HG03432 (cell line): ENCODE data around the gene DLAT.
"Not testable (repeated sequence)": the region's sequence is repeated elsewhere in the genome, so short reads cannot be mapped to it uniquely, and the experiment has no call there.

Experiments
- ATAC-seq: cut with Tn5 transposase; IDR thresholded peaks from one replicate; pipeline ENCODE4 v1.9.1; 2021; ENCODE audit warnings: mild to moderate bottlenecking, moderate library complexity; ENCODE audit not compliant: unreplicated experiment

DLAT gene

DNA sequence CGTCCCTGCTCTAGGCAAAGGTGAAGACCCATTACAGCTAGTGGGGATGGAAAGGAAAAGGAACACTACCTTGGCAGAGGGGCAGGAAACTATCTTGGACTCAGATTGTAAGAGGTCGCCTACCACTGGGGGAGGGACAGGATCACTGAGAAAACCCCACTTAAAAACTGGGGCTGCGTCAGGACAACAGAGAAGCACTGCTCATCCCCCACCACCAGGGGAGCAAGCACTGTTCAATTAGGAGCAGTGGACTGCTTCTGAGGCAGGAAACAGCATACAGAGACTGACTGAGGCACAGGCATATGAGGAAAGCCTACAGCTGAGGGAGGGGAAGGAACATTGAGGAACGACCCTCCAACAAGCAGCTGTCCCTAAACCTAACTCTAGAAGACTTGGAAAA lies 20.8 kb upstream of the DLAT start:
- ATAC-seq = peak; percentile 90

DNA sequence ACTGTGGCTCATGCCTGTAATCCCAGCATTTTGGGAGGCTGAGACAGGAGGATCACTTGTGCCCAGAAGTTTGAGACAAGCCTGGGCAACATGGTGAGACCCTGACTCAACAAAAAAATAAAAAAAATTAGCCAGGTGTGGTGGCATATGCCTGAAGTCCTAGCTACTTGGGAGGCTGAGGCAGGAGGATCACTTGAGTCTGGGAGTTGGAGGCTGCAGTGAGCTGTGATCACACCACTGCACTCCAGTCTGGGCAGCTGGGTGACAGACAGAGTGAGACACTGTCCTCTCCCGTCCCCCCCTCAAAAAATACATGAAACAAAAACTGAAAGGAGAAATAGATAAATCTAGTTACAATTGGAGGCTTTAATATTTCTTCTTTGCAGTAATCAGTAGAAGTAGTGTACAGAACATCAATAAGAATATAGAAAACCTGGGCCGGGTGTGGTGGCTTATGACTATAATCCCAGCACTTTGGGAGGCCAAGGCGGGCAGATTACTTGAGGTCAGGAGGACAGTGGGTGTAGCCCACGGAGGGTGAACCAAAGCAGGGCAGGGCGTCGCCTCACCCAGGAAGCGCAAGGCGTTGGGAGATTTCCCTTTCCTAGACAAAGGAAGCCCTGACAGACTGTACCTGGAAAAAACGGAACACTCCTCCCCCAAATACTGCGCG lies 19.6 kb upstream of the DLAT start:
- no peak for ATAC-seq

DNA sequence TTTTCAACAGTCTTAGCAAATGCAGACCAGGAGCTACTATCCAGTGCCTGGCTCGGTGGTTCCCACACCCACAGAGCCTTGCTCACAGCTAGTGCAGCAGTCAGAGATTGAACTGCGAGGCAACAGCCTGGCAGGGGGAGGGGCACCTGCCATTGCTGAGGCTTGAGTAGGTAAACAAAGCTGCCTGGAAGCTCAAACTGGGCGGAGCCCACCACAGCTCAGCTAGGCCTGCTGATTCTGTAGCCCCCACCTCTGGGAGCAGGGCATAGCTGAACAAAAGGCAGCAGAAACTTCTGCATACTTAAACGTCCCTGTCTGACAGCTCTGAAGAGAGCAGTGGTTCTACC lies 19.1 kb upstream of the DLAT start:
- ATAC-seq = not testable (repeated sequence)

DNA sequence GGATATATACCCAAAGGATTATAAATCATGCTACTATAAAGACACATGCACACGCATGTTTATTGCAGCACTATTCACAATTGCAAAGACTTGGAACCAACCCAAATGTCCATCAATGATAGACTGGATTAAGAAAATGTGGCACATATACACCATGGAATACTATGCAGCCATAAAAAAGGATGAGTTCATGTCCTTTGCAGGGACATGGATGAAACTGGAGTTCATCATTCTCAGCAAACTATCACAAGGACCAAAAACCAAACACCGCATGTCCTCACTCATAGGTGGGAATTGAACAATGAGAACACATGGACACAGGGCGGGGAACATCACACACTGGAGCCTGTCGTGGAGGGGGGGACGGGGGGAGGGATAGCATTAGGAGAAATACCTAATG lies 13.8 kb upstream of the DLAT start:
- ATAC-seq = not testable (repeated sequence)

DNA sequence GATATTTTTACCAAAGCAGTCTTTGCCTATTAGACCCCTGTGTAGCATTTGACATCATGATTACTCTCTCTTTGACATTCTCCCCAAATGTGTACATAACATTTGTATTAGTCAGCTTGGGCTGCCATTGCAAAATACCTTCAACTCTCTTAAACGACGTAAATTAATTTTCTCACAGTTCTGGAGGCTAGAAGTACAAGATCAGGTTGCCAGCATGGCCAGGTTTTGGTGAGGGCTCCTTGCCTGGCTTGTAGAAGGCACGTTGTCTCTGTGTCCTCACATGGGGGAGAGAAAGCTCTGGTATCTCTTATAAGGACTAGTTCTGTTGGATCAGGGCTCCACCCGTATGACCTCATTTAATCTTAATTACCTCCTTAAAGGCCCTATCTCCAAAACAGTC lies 12.3 kb upstream of the DLAT start:
- no peak for ATAC-seq

DNA sequence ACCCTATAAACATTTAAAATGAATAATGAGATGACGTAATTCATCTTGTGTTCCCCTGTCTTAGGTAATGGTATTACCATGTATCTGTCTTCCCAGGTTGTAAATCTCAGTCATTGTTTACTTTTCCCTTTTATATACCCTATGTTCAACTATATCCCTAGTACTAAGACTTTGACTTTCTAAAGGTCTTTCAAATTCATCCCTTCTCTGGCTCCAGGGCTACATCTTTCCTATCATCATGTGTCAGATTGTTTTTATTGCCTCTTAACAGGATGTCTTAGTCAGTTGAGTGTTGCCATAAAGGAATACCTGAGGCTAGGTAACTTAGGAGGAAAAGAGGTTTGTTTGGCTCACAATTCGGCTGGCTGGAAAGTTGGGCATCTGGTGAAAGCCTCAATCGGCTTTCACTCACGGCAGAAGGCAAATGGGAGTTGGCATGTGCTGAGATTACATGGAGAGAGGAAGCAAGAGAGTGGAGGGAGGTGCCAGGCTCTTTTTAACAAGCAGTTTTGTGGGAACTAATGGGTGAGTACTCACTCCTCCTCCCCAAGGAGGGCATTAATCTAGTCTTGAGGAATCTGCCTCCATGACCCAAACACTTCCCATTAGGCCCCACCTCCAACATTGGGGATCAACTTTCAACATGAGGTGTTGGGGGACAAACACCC lies 11.6 kb upstream of the DLAT start:
- ATAC-seq = no peak

DNA sequence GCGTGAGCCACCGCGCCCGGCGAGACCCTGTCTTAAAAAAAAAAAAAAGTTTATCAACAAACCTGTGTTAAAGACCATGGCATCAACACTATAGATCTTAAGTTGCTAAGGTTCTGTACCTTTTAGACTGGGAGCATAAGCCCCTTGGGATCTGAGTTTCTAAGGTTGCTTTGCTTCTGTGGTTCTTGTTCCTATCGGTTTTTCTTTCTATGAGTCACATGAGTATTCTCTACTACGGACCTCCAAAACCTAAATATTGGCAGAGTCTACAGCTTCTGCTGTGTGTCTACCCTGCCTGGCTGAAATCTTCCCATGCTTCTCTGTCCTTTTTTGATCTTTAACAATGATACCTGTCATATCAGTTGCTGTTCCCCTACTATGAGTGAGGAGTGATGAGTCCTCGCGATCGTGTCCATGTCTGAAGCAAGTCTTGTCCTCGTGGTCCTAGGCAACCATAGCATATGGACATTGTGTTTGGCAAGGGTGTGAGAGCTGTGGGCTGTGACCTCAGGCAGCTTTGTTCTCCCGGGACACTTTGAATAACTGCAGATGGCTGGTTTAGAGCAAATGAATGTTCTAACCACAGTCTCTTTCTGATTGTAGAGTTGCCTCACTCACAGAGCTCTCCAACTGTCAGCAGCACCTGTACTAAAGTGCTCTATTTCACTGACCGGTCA lies 9.0 kb upstream of the DLAT start:
- peak; percentile 89 for ATAC-seq

DNA sequence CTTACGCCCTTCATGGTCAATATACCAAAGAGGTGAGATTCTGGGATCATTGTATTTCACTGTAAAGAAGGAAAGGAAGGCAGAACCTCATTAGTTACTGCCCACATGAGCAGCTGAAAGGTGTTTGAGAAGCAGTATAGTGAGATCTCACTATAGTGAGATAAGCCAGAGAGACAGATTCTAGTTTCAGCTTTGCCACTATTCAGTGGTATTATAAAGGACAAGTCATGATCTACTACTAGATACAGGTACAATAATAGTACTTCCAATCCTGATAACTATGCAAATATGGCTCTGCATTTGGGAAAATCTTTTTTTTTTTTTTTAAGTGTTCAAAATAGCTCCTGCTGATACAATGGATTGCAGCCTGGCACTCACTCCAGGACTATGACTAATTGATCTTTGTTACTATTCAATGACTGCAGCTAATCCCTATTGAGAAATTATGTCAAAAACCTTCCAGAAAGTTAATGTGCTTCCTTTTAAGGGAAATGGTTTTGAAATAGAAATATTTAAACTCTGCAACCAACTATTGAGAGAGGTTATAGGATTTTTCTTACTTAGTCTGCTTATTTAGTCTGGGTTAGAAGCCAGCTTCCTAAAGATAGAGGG lies 8.3 kb upstream of the DLAT start:
- peak; percentile 50 for ATAC-seq

DNA sequence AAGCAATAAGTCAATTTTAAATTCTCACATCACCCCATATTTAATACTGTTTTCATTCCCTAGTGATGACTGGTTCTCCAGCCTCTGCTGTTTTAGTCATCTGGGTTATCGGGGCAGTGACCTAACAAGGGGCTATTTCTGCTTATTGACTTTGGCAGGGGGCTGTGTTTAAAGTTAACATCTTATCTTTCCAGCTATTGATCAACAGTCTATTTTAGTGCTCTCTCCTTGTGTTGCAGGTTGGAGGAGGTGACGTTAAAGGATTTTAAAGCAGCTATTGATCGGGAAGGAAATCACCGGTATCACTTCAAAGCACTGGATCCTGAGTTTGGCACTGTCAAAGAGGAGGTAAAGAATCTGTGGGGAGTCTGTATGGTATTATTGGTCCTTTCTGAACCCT lies 7.7 kb upstream of the DLAT start:
- no peak for ATAC-seq

DNA sequence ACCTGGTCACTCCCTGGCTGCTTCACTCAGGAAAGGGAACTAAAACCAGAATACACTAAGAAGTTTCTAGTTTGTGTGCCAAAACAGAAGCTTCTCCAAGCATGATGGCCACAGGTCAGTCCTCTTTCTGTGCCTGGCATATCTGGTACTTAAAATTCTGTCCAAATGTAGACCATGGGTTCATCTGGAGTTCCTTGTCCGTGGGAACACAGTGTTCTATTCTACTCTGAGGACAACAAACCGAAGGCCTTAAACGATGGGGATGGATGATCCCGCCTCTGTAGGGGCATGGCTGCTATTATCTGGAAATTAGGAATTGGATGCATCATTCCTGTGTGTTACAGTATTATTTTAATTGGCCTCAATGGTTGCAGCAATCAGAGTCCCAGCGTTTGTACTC lies 6.1 kb upstream of the DLAT start:
- no peak for ATAC-seq

DNA sequence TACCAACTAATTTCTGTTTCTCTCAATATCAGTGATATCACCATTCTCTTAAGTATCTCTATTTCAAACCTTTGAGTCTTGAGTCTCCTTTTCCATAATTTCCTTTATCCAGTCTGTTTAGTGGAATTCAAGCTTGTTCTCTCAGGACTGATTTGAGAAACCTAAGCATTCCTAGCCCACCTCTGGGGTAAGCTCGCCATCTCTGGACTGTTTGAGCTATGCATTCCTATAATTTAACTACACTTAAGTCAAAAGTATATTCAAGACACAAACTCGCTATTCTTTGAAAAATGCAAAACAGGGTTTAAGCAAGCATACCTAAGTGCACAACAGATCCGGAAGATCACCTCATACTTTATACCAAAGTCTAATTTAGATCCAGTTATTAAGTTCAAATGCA lies 2.1 kb upstream of the DLAT start:
- no peak for ATAC-seq

DNA sequence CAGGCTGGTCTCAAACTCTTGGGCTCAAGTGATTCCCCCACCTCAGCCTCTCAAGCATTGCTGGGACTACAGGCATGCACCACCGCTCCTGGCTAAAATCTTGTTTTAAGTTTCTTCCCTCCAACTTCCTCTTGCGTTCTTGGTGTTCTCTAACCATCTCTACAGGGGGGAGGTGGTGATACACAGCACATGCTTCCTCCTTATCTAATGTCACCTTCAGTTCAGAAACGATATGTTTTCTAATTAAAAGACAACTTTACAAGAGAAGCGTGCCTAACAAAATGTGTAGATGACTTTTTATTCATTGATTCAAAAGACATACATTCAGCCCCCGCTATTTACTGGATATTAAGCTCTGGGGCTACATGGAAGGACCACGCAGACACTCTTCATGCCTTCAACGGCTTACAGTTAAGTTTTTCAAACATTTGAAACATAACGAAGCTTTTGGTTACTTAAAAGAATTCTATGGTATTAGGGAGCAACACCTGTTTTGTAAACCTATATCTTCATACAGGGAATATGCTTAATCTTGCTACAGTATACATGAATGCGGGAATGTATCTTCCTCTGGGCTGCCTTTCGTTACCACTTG lies 933 bp upstream of the DLAT start:
- peak; percentile 35 for ATAC-seq

DNA sequence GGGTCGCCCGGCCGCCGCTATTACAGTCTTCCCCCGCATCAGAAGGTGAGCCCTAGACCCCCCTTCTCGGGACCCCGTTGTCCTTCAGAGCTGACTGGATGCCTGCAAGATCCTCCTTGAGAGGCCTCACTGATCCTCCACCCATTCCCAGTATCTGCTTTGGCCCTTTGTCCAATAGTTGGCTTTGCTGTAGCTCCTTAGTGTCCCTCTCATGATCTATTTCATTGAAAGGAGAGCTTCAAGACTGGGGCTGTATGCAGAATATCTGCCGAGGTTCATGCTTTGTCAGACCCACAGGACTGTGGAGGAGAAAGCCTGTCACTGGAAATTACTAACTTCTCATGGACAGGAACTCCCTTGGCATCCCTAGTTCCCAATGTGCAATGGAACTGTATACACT lies 499 bp downstream of the DLAT start:
- no peak for ATAC-seq

DNA sequence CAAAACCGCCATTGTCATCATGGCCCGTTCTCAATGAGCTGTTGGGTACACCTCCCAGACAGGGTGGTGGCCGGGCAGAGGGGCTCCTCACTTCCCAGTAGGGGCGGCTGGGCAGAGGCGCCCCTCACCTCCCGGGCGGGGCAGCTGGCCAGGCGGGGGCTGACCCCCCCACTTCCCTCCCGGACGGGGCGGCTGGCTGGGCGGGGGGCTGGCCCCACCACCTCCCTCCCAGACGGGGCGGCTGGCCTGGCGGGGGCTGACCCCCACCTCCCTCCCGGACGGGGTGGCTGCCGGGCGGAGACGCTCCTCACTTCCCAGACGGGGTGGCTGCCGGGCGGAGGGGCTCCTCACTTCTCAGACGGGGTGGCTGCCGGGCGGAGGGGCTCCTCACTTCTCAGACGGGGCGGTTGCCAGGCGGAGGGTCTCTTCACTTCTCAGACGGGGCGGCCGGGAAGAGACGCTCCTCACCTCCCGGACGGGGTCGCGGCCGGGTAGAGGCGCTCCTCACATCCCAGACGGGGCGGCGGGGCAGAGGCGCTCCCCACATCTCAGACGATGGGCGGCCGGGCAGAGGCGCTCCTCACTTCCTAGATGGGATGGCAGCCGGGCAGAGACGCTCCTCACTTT lies 1.7 kb downstream of the DLAT start:
- not testable (repeated sequence) for ATAC-seq

DNA sequence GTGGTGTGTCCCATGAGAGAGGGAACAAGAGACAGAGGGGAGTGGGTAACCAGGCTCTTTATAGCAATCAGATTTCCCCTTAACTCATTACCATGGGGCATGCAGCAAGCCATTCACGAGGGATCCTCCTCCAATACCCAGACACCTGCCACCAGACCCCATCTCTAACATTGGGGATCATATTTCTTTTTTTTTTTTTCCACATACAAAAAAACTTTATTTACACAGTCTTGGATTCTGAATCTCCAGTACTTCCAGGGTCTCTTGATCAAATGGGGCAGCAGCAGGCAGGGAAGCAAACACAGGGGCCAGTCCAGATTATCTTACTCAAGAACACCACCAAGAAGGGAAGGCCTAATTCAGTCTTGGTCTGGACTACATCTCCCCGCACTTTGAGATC lies 4.3 kb downstream of the DLAT start:
- no peak for ATAC-seq

DNA sequence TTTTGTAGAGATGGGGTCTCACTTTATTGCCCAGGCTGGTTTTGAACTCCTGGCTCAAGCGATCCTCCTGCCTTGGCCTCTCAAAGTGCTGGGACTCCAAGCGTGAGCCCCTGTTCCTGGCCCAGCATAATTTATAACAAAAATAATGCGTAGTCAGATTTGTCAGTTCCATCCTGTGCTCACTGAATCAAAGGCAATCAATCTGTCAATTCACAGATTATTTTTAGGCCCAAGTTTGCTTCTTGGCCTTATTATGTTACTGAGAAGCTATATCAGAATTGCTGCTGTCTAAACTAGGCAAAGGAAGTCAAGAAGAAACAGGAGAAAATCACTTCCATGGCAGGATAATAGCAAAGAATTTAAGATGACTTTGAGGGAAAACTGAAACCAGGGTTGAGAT lies 8.7 kb downstream of the DLAT start:
- no peak for ATAC-seq

DNA sequence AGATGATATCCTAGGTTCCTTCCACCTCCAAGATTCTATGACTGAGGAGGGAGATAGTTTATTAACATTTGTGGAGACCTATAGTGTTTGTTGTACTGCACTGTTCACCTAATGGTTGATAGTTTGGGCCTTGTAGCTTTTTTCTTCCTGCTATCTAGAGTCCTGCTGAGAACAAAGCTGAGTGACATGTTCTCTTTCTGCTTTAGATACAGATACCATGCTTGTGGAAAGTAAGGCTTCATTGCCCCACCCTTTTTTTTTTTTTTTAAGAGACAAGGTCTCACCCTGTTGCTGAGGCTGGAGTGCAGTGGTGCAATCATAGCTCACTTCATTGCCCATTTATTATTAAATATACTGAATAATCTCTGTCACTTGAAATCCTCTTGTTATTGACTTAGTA lies 12.3 kb downstream of the DLAT start:
- no peak for ATAC-seq

DNA sequence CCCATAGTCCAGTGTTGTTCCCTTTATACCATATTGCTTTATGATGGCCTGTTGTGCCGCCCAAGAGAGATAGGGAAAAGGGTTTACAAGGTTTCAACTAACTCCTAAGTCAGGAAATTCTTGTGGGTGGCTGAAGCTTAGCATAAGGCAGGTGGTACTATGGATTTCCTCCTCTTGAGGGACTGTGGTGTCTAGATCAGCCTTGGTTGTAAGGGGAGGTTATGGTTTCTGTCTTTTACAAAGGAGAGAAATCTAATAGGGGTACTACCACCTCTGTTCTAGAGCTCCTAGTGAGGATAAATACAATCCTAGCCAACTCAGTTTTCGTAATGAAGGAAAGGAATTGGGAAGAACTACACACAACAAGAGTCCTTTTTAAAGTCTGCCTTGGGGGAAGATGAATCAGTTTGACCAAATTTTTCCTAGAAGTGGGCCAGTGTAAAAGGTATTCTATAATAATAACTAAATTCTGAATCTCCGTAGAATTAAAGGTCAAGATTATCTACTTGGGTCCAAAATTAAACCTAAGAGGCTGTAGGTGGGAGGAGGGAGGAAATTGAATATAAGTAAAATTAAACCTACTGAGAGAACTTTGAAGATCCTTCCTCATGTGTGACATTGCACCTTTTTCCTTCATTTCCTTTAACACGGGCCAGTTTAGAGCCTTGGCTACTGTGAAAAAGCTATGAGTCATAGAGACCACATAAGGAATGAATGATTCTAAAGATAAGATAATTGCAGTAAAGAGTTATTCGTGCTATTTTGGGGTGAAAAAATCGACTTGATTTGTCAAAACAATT lies 17.2 kb downstream of the DLAT start:
- no peak for ATAC-seq

DNA sequence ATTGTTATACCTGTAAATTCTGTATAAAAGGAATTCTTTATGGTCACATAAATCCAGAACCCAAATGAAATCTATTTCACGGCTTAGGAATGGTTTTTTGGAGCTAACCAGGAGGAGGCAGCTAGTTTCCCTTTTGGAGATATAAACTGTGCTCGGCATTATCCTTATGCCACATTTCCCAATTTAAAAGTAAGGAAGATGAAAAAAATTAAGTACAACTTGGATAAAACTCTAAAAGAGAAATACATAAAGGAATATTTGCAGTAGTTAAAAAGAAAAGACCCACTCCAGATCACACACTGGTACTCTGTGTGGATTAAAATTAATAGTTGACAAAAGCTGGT lies 17.7 kb downstream of the DLAT start:
- no peak for ATAC-seq

DNA sequence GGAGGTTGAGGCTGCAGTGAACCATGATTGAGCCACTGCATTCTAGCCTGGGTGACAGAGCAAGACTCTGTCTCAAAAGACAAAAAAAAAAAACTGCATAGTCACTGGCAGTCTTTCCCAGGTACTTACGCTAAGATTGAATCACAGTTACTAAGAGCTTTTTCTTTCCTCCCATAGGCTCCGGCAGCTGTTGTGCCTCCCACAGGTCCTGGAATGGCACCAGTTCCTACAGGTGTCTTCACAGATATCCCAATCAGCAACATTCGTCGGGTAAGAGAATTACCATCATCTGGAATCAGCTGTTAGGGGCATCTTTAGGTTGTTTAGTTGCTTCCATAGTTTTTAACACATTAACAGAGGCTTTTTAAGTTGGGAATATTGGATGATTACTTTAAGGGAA lies 19.8 kb downstream of the DLAT start:
- ATAC-seq = no peak
